Neural progenitor cell (in vitro differentiated cells): ENCODE results near the gene MYO10.

Experiments
- EZH2 ChIP-seq: fragments of 200-600 bp; sonication (generic); IDR thresholded peaks from 2 replicates; pipeline ENCODE4 v1.6.1; 2017; ENCODE audit warnings: antibody characterized with exemption, mild to moderate bottlenecking, moderate library complexity
- EZH2phosphoT487 ChIP-seq: fragments of 200-600 bp; sonication (generic); IDR thresholded peaks from 2 replicates; pipeline ENCODE4 v1.6.1; 2017; ENCODE audit warnings: antibody characterized with exemption
- TF ChIP-seq, protein P1 (sequence below): fragments of 200-600 bp; sonication (generic); IDR thresholded peaks from 2 replicates; pipeline ENCODE4 v1.5.1; 2017; ENCODE audit warnings: antibody characterized with exemption, mild to moderate bottlenecking

DNA sequence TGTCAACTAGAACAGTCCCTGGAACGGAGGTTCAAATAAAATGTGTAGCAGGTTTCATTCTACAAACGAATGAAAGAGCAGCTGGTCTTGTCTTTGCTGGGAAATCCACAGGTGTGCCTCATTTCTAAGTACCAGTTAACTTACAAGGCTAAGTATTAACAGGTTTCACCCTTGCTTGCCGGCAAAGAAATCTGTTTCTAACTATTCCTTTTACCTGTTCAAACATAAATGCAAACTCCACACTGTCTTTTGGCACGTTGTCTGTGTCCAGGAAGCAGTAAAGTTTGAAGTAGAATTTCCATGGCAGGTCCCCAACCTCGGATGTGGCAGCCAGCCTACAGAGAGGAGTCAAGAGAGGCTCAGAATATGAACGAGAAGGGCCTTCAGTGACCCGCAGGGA, 264.9 kb downstream of the MYO10 start:
- TF ChIP-seq, protein P1, sequence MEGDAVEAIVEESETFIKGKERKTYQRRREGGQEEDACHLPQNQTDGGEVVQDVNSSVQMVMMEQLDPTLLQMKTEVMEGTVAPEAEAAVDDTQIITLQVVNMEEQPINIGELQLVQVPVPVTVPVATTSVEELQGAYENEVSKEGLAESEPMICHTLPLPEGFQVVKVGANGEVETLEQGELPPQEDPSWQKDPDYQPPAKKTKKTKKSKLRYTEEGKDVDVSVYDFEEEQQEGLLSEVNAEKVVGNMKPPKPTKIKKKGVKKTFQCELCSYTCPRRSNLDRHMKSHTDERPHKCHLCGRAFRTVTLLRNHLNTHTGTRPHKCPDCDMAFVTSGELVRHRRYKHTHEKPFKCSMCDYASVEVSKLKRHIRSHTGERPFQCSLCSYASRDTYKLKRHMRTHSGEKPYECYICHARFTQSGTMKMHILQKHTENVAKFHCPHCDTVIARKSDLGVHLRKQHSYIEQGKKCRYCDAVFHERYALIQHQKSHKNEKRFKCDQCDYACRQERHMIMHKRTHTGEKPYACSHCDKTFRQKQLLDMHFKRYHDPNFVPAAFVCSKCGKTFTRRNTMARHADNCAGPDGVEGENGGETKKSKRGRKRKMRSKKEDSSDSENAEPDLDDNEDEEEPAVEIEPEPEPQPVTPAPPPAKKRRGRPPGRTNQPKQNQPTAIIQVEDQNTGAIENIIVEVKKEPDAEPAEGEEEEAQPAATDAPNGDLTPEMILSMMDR: no peak
- TF ChIP-seq EZH2 (no peak), EZH2phosphoT487 (no peak)
